DMS153 treated with DMSO at 0.1 percent for 48 hours (cell line): ENCODE results near the gene PTPRU.

Experiments
- DNase-seq: peaks from one replicate; lab custom pipeline; 2025; ENCODE audit not compliant: unreplicated experiment; lab: John Stamatoyannopoulos, UW

The PTPRU gene

GRCh38 chr1:29264773-29265389 lies 28.6 kb downstream of the PTPRU start:
- no peak for DNase-seq

- DNase-seq: no peak
Measured at GRCh38 chr1:29266912-29267311, 30.6 kb downstream of the PTPRU start.

- no peak for DNase-seq
Measured at GRCh38 chr1:29267321-29268070, 31.2 kb downstream of the PTPRU start.

- DNase-seq: no peak
Measured at GRCh38 chr1:29269382-29269781, 33.1 kb downstream of the PTPRU start.

GRCh38 chr1:29270929-29271521 lies 34.7 kb downstream of the PTPRU start:
- DNase-seq: no peak

- no peak for DNase-seq
Measured at GRCh38 chr1:29271724-29272123, 35.4 kb downstream of the PTPRU start.

- DNase-seq: no peak
Measured at GRCh38 chr1:29272147-29272907, 36.0 kb downstream of the PTPRU start.

- no peak for DNase-seq
Measured at GRCh38 chr1:29275435-29275834, 39.1 kb downstream of the PTPRU start.

- no peak for DNase-seq
Measured at GRCh38 chr1:29278124-29278523, 41.8 kb downstream of the PTPRU start.

- DNase-seq: no peak
Measured at GRCh38 chr1:29279406-29279805, 43.1 kb downstream of the PTPRU start.

- DNase-seq: no peak
Measured at GRCh38 chr1:29279951-29280391, 43.6 kb downstream of the PTPRU start.

- no peak for DNase-seq
Measured at GRCh38 chr1:29280409-29281131, 44.2 kb downstream of the PTPRU start.

GRCh38 chr1:29281571-29281970 lies 45.2 kb downstream of the PTPRU start:
- DNase-seq: no peak

GRCh38 chr1:29282135-29282923 lies 46.0 kb downstream of the PTPRU start:
- DNase-seq: no peak

- DNase-seq: no peak
Measured at GRCh38 chr1:29282924-29283803, 46.8 kb downstream of the PTPRU start.

- no peak for DNase-seq
Measured at GRCh38 chr1:29283804-29284195, 47.5 kb downstream of the PTPRU start.

GRCh38 chr1:29284286-29284960 lies 48.1 kb downstream of the PTPRU start:
- no peak for DNase-seq

- DNase-seq: no peak
Measured at GRCh38 chr1:29284961-29285560, 48.7 kb downstream of the PTPRU start.
